K562 (cell line): ENCODE results near the gene STPG4. TPM values are rescaled to one million over a fixed set of nuclear protein-coding genes. Genes with fewer than 3 reads are reported as not detected.
A peak's percentile ranks its signal among the peaks of the same experiment; 100 is the strongest.

Experiments used
- ELK1 ChIP-seq: sonication (generic); formaldehyde crosslinking; IDR thresholded peaks from 2 replicates; pipeline ENCODE4 v1.8.1; 2022; ENCODE audit warnings: missing genetic modification reagents
- KDM5B ChIP-seq: fragments of 200-600 bp; sonication (generic); IDR thresholded peaks from 2 replicates; pipeline ENCODE4 v1.6.1; 2012; ENCODE audit warnings: low read depth, mild to moderate bottlenecking, moderate library complexity, low read length, control low read depth, inconsistent platforms; ENCODE audit not compliant: insufficient replicate concordance
- NR3C1 ChIP-seq: sonication (generic); formaldehyde crosslinking; IDR thresholded peaks from 2 replicates; pipeline ENCODE4 v1.8.1; 2022; ENCODE audit warnings: missing genetic modification reagents
- POLR2G ChIP-seq: fragments of 200-400 bp; formaldehyde crosslinking; IDR thresholded peaks from 2 replicates; pipeline ENCODE4 v1.6.1; 2017; ENCODE audit warnings: low read depth, mild to moderate bottlenecking, antibody characterized with exemption, low read length, moderate library complexity
- RCOR1 ChIP-seq, 2 experiments: IDR thresholded peaks; 2 replicates each; pipeline ENCODE4 v1.6.1; 2012; ENCODE audit warnings: low read depth in 2 of 2, low read length in 2 of 2, borderline replicate concordance in 1 of 2, improper control_type of control experiment in 1 of 2
- TFE3 ChIP-seq: fragments of 450-650 bp; formaldehyde crosslinking; IDR thresholded peaks from 2 replicates; pipeline ENCODE4 v1.4.0; 2020; ENCODE audit warnings: mild to moderate bottlenecking, mixed read lengths
- ZFPM2 ChIP-seq: fragments of 250-450 bp; sonication (Bioruptor Pico); IDR thresholded peaks from 2 replicates; pipeline ENCODE4 v1.5.1; 2022; ENCODE audit warnings: mild to moderate bottlenecking
- ZNF133 ChIP-seq: fragments of 250-450 bp; sonication (Bioruptor Pico); IDR thresholded peaks from 2 replicates; pipeline ENCODE4 v1.4.0; 2020; ENCODE audit warnings: mild to moderate bottlenecking
- ZNF316 ChIP-seq: fragments of 450-650 bp; IDR thresholded peaks from 2 replicates; pipeline ENCODE4 v1.6.1; 2016
- ZNF384 ChIP-seq: IDR thresholded peaks from 2 replicates; pipeline ENCODE4 v1.6.1; 2012; ENCODE audit warnings: low read depth, low read length, improper control_type of control experiment
- polyA plus RNA-seq, 8 experiments: library from polyadenylated mRNA; depleted of rRNA in 4 of 8; stranded (reverse) in 5 of 8; unstranded in 3 of 8; fragments of >200 nt; fragmentation: Nextera tagmentation in 2 of 8; fragmentation: Illumina TruSeq in 1 of 8; extraction: Ambion mirVana in 2 of 8; extraction: Trizol in 1 of 8; gene quantifications; 2 replicates each; pipeline versions ENCODE4 v1.2.1 to v1.2.3, GENCODE V29; 2011 to 2014; ENCODE audit warnings: inconsistent platforms in 1 of 8, missing spikeins in 1 of 8
- total RNA-seq, 7 experiments: library from RNA; depleted of rRNA in 6 of 7; stranded (reverse); fragments of >200 nt in 6 of 7; fragmentation: Illumina TruSeq in 2 of 7; extraction: Trizol in 2 of 7; gene quantifications; 2 replicates each; pipeline versions ENCODE4 v1.2.1 to v1.2.3, GENCODE V29; 2011 to 2021; ENCODE audit warnings: low replicate concordance in 1 of 7
- TF ChIP-seq, protein P1 (sequence below), 2 experiments: fragments of 450-650 bp in 1 of 2; sonication (generic) in 1 of 2; formaldehyde crosslinking in 1 of 2; IDR thresholded peaks; 2 replicates each; pipeline versions ENCODE4 v1.7.1 to v1.9.0; 2016 to 2022; ENCODE audit warnings: inconsistent platforms in 1 of 2, mild to moderate bottlenecking in 1 of 2, missing genetic modification reagents in 1 of 2
- TF ChIP-seq, protein P2 (sequence below): fragments of 450-650 bp; IDR thresholded peaks from 2 replicates; pipeline ENCODE4 v1.6.1; 2018; ENCODE audit not compliant: partially characterized antibody

The STPG4 gene
- total and polyA plus RNA-seq, 9 of the 15 experiments (the other 6 are each of a cell fraction or from before 2014, with no cell fraction given): 0.10 to 0.68 (median 0.22) TPM; not detected in 6

DNA sequence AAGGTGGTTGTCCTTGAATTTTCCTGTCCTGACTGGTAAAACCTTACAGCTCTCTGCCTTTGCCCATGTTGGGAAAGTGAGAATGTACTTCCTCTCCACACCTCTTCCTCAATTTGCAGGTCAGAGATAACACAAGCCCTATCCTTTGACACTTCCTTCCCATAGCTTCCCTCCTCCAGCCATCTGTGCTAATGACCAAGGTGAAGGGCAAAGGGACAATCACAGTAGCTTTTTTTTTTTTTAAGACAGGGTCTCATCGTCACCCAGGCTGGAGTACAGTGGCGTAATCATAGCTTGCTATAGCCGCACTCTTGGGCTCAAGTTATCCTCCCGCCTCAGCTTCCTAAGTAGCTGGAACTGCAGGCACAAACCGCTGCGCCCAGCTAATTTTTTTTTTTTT, 24.3 kb upstream of the STPG4 start (continued):
- TF ChIP-seq TFE3 (CRISPR knock-in tag) (no peak), POLR2G (no peak), ZNF384 (peak; percentile 77), KDM5B (no peak), ZNF133 (CRISPR knock-in tag) (no peak), RCOR1 (IDR thresholded peaks at IDR 0.05; ENCODE audit: borderline replicate concordance in 1 of 2, low read depth in 2 of 2, low read length in 2 of 2) (peak in 1 of 2 experiments; percentile 69; a peak in 2 of 4 replicates), ZNF316 (no peak), ZFPM2 (CRISPR knock-in tag) (no peak), ELK1 (CRISPR knock-in tag) (no peak), NR3C1 (CRISPR knock-in tag) (no peak)
- TF ChIP-seq, protein P1, sequence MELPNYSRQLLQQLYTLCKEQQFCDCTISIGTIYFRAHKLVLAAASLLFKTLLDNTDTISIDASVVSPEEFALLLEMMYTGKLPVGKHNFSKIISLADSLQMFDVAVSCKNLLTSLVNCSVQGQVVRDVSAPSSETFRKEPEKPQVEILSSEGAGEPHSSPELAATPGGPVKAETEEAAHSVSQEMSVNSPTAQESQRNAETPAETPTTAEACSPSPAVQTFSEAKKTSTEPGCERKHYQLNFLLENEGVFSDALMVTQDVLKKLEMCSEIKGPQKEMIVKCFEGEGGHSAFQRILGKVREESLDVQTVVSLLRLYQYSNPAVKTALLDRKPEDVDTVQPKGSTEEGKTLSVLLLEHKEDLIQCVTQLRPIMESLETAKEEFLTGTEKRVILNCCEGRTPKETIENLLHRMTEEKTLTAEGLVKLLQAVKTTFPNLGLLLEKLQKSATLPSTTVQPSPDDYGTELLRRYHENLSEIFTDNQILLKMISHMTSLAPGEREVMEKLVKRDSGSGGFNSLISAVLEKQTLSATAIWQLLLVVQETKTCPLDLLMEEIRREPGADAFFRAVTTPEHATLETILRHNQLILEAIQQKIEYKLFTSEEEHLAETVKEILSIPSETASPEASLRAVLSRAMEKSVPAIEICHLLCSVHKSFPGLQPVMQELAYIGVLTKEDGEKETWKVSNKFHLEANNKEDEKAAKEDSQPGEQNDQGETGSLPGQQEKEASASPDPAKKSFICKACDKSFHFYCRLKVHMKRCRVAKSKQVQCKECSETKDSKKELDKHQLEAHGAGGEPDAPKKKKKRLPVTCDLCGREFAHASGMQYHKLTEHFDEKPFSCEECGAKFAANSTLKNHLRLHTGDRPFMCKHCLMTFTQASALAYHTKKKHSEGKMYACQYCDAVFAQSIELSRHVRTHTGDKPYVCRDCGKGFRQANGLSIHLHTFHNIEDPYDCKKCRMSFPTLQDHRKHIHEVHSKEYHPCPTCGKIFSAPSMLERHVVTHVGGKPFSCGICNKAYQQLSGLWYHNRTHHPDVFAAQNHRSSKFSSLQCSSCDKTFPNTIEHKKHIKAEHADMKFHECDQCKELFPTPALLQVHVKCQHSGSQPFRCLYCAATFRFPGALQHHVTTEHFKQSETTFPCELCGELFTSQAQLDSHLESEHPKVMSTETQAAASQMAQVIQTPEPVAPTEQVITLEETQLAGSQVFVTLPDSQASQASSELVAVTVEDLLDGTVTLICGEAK (IDR thresholded peaks at IDR 0.05): no peak
- TF ChIP-seq, protein P1 (CRISPR knock-in tag; IDR thresholded peaks at IDR 0.05): no peak
- TF ChIP-seq, protein P2, sequence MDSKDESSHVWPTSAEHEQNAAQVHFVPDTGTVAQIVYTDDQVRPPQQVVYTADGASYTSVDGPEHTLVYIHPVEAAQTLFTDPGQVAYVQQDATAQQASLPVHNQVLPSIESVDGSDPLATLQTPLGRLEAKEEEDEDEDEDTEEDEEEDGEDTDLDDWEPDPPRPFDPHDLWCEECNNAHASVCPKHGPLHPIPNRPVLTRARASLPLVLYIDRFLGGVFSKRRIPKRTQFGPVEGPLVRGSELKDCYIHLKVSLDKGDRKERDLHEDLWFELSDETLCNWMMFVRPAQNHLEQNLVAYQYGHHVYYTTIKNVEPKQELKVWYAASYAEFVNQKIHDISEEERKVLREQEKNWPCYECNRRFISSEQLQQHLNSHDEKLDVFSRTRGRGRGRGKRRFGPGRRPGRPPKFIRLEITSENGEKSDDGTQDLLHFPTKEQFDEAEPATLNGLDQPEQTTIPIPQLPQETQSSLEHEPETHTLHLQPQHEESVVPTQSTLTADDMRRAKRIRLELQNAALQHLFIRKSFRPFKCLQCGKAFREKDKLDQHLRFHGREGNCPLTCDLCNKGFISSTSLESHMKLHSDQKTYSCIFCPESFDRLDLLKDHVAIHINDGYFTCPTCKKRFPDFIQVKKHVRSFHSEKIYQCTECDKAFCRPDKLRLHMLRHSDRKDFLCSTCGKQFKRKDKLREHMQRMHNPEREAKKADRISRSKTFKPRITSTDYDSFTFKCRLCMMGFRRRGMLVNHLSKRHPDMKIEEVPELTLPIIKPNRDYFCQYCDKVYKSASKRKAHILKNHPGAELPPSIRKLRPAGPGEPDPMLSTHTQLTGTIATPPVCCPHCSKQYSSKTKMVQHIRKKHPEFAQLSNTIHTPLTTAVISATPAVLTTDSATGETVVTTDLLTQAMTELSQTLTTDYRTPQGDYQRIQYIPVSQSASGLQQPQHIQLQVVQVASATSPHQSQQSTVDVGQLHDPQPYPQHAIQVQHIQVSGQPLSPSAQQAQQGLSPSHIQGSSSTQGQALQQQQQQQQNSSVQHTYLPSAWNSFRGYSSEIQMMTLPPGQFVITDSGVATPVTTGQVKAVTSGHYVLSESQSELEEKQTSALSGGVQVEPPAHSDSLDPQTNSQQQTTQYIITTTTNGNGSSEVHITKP: no peak
